ENCODE measurements around the gene FYCO1.

The FYCO1 gene

DNA sequence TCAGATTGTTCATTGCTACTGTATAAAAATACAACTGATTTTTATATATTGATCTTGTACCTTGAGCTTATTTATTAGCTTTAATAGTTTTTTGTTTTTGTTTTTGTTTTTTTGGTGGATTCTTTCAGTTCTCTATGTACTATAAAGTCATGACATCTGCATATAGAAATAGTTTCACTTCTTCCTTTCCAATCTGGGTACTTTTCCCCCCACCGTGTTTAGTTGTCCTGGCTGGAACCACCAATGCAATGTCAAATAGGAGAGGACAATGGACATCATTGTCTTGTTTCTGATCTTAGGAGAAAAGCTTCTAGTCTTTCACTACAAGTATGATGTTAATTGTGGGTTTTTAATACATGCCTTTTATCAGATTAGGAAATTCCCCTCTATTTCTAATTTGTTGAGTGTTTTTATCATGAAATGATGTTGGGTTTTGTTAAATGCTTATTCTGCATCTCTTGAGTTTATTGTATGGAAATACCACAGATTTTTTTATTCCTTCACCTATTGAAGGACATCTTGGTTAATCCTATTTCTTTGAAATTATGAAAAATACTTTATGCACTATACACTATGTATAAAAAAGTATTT, 34.4 kb upstream of the FYCO1 start:
- no peak overlapping the region for H3K4me3 ChIP-seq (ENCODE audit: low read depth, low read length)
- TF ChIP-seq, protein P1, sequence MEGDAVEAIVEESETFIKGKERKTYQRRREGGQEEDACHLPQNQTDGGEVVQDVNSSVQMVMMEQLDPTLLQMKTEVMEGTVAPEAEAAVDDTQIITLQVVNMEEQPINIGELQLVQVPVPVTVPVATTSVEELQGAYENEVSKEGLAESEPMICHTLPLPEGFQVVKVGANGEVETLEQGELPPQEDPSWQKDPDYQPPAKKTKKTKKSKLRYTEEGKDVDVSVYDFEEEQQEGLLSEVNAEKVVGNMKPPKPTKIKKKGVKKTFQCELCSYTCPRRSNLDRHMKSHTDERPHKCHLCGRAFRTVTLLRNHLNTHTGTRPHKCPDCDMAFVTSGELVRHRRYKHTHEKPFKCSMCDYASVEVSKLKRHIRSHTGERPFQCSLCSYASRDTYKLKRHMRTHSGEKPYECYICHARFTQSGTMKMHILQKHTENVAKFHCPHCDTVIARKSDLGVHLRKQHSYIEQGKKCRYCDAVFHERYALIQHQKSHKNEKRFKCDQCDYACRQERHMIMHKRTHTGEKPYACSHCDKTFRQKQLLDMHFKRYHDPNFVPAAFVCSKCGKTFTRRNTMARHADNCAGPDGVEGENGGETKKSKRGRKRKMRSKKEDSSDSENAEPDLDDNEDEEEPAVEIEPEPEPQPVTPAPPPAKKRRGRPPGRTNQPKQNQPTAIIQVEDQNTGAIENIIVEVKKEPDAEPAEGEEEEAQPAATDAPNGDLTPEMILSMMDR (IDR thresholded peaks at IDR 0.05; ENCODE audit: low read depth, low read length): no peak
- DNase-seq (ENCODE audit: low read depth, low spot score): no peak
- in situ Hi-C loops (cut with HindIII; ENCODE audit: low sequenced_read_pairs): no loop called here

DNA sequence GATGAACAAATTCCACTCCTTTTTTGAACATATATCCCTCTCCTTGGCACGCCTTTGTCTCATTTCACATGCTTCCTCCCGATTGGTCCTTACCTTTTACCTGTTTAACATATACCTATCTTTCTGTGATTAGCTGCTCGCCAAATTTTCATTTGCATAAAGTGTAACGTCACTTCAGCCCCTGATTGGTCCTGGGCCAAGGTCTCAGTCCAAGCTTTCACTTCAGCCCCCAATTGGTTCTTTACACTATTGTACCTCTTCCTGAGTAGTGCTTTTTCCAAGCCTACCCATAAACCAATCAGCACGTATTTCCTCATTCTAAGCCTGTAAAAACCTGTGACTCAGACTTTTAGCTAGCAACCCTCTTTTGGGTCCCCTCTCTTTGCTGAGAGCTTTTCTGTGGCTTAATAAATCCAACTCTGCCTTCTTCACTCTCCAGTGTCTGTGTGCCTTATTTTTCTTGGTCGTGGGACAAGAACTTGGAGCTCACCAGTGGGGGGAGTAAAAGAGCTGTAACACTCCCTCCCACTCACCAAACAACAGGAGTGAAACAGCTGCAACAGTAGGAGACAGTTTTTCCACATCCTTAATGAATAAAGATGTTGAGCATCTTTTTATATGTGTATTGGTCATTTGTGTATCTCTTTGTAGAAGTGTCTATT, 32.2 kb upstream of the FYCO1 start:
- DNase-seq (ENCODE audit: low read depth, low spot score): no peak
- no peak overlapping the region for H3K4me3 ChIP-seq (ENCODE audit: low read depth, low read length)
- TF ChIP-seq, protein P1 (IDR thresholded peaks at IDR 0.05; ENCODE audit: low read depth, low read length): no peak
- in situ Hi-C loops (cut with HindIII; ENCODE audit: low sequenced_read_pairs): no loop called here

DNA sequence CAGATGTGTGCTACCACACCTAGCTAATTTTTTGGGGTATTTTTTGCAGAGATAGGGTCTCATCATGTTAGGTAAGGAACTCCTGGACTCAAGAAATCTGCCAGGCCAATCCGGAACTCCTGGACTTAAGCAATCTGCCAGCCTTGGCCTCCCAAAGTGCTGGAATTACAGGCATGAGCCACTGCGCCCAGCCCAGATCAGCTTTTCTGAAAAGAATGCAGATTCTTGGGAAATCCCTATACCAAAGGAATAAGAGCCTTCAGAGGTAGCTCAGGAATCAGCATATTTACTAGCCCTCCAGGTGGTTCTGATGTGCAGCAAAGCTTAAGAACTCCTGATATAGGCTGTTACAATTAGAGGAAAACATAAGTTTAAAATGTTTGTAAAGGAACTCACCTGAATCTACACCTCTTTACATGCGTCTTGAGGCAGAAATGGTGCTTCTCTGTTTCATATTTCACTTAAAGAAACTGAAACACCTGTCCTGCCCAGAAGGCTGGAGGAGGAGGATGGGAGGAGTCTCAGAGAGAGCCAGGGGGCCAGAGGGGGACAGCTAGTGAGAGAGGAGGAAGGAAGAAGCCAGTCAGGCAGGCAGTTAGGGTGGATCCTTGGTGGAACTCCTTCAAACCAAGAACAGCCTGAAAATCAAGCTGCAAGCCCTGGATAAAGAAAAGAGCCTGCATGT, 31.5 kb upstream of the FYCO1 start, which contains the start of gene XCR1:
TSS of gene XCR1 (minus strand) at position 463 of the 685 bp plus-strand sequence. CDS start 5,536 bp downstream, outside the sequence.
- DNase-seq (ENCODE audit: low read depth, low spot score): no peak
- in situ Hi-C loops (cut with HindIII; ENCODE audit: low sequenced_read_pairs): no loop called here
- H3K4me3 ChIP-seq (ENCODE audit: low read depth, low read length): no peak within 1 kb of the TSS
- TF ChIP-seq, protein P1 (IDR thresholded peaks at IDR 0.05; ENCODE audit: low read depth, low read length): no peak

DNA sequence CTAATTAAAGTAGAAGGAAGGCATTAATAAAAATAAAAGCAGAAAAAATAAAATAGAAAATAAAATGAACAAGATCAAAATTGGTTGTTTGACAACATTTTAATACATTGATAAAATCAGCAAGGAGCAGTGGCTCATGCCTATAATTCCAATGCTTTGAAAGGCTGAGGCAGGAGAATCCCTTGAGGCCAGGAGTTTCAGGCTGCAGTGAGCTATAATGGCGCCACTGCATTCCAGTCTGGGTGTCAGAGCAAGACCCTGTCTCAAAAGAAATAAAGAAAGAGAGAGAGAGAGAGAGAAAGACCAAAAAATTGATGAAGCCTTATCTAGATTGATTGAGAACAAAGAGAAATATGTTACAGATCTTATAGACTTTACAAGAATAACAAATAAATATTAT, 29.5 kb upstream of the FYCO1 start:
- TF ChIP-seq, protein P1 (IDR thresholded peaks at IDR 0.05; ENCODE audit: low read depth, low read length): no peak
- no peak overlapping the region for H3K4me3 ChIP-seq (ENCODE audit: low read depth, low read length)
- DNase-seq (ENCODE audit: low read depth, low spot score): no peak
- in situ Hi-C loops (cut with HindIII; ENCODE audit: low sequenced_read_pairs): no loop called here

DNA sequence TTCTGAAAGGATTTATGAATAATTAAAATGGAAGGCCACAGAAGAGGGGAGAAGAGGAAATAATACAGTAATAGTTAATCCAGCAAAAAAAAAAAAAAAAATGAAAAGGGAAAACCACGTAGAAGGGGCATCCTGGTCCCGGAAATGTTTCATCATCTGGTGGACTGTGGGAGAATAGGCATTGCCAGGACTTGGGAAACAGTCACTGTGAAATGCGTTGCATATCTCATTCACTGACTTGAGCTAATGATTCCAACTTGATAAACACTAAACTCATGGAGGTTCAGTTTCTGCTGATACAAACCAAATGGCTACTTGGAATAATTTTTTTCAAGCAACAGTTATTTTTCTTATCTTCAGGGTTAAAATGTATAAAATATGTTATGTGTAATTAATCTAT, 28.5 kb upstream of the FYCO1 start:
- no peak for DNase-seq (ENCODE audit: low read depth, low spot score)
- no peak overlapping the region for H3K4me3 ChIP-seq (ENCODE audit: low read depth, low read length)
- in situ Hi-C loops (cut with HindIII; ENCODE audit: low sequenced_read_pairs): no loop called here
- TF ChIP-seq, protein P1 (IDR thresholded peaks at IDR 0.05; ENCODE audit: low read depth, low read length): no peak

DNA sequence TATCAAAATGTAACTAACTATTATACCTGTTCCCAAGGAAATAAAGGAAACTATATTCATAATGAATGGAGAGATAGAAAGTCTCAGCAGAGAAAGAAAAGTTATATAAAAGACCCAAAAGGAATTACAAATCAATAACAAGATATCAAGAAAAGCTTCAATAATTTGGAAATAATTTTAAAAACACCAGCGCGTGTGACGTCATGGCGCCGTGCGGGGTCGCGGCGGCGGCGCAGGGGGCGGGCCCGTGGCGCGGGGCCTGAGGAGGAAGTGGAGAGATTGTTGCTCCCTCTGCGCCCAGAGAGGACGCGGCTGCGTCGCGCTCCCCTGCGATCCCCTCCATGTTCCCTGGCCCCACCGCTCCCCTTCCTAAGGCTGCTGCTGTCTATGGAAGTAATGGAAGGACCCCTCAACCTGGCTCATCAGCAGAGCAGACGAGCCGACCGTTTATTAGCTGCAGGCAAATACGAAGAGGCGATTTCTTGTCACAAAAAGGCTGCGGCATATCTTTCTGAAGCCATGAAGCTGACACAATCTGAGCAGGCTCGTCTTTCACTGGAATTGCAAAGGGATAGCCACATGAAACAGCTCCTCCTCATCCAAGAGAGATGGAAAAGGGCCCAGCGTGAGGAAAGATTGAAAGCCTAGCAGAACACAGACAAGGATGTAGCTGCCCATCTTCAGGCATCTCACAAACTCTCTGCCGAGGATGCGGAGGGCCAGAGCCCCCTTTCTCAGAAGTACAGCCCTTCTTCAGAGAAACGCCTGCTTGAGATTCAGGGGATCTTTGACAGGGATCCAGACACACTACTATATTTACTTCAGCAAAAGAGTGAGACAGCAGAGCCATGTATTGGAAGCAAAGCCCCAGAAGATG, 27.5 kb upstream of the FYCO1 start:
- H3K4me3 ChIP-seq (ENCODE audit: low read depth, low read length): no peak overlapping the region
- TF ChIP-seq, protein P1 (IDR thresholded peaks at IDR 0.05; ENCODE audit: low read depth, low read length): no peak
- DNase-seq (ENCODE audit: low read depth, low spot score): no peak
- in situ Hi-C loops (cut with HindIII; ENCODE audit: low sequenced_read_pairs): no loop called here

Measured in astrocyte of the spinal cord (primary cell).